HG02973 (cell line): ENCODE results near the gene C15orf40.
"Not testable (repeated sequence)": the region's sequence is repeated elsewhere in the genome, so short reads cannot be mapped to it uniquely, and the experiment has no call there.

ENCODE experiments used
- ATAC-seq: cut with Tn5 transposase; IDR thresholded peaks from one replicate; pipeline ENCODE4 v1.9.1; 2021; ENCODE audit warnings: moderate library complexity; ENCODE audit not compliant: unreplicated experiment

C15orf40 gene

GRCh38 chr15:82952158-82953081 is 59.0 kb downstream of the C15orf40 start, which contains the start of gene HOMER2:
Gene HOMER2, minus strand, starts transcription at chr15:82952720. Its CDS starts 185 bp downstream, at chr15:82952535.
- no peak for ATAC-seq

DNA sequence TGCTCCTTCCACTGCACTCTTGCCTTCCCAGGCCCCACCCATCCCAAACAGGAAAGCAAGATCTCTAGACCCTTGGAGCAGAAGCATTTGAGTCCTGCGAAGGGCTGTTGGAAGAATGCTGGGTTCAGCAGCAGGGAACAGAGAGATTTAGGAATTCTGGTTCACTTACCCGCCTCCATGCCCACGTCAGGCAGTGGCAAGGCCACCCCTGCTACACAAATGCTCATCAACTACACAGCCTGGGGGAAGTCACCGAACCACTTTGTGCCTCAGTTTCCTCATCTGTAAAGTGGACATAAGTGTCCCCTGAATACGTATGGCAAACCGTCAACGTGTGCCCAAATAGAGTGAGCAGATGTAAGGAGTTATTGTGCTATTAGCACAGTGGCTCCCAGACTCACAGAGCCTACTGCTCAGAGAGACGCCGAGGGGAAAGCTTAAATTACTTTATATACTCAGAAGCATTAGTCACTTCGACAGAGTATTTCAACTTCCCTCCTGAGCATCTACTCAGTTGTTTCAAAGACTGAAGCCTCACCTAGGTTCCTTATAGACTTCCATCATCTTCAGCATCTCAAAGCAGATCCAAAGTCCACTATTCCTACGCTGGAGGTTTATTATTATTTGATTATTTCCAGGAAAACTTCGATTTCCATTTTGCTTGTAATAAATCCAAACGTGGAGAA is 59.8 kb downstream of the C15orf40 start:
- no peak for ATAC-seq

- no peak for ATAC-seq
These were observed 60.6 kb downstream of the C15orf40 start for GRCh38 chr15:82950746-82951370.

DNA sequence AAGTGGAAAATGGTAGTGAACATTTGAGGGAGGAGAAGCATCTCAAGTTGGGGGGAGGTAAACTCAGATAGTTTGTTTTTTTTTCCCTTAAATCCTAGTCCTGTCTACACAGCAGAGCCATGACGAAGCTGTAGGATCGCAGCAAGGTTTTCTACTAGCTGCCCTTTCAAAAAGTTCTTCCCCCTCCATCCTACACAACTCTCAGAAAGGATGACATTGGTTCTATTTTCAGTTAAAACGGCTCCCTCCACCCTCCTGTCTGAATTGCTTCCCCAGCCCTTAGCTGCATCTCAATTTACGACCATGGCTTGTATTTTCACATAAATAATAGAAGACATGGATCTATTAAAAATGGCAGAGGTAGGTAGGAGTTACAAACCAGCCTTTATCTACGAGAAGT is 61.1 kb downstream of the C15orf40 start:
- ATAC-seq, result no peak

- ATAC-seq, result no peak
These were observed 65.2 kb downstream of the C15orf40 start for GRCh38 chr15:82946155-82946701.

DNA sequence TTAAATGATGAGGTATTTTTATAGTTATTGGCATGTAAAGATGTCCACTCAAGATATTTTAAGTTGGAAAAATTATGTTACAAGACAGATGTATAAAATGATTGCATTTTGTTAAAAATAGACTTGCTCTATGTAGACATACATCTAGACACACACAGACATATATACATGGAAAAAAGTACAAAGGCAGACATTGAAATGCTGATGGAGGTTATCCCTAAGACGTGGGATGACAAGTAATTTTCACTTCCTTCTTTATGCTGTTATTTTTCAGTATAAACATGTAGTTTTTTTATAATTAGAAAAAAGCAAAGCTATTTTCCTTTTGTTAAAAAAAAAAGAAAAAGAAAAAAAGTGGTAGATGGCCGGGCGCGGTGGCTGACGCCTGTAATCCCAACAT is 66.1 kb downstream of the C15orf40 start:
- no peak for ATAC-seq

DNA sequence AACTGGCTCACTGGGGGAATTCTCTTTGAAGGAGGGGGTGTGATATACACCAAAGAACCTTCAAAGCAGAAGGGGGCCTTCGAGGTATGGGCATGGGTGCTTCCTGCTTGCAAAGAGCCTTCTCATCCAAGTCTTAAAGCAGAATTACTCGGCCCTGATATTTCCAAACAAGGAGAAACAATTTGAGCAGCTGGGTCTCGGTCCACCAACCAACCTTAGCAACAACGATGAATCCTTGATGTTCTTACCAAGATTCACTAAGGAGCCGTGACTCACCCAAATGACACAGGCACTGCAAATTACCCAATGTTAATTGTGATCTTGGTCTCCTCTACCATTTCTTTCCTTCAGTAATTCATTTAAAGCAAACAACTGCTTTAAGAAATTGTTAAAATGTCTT is 66.6 kb downstream of the C15orf40 start:
- ATAC-seq, result no peak

DNA sequence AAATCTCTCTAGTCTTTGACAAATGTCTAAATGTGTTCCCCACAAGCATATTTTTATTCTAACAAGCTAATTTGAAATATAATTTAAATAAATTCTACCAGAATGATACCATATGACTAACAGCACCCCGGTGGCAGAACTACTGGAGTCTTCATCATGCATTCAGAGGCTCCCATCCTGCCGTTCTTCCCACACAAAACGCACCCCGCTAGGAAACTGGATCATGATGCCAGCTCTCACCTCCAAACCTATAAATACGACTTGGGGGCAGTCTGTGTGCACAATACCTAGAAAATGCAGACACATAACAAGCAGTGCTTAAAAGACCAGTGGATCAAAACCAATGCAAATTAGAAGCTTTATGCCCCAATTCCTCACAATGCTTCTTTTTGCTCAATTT is 67.4 kb downstream of the C15orf40 start:
- no peak for ATAC-seq

DNA sequence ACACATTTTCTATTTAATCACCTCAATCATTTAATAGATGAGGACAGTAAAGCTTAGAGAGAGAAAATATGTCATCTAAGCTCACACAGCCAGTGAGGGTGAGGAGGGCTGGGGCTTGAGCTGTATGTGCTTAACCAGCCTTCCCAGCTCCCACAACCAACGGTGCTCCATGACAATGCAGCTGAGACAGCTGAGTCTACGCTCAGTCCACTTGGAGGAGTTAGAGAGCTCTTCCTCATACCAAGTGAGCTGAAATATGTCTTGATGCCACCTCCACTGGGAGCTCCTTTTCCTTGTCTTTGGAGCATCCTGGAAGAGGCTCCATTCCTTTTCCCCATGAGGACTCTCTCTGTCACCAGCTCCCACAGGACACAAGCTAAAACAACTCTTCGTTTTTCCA is 68.3 kb downstream of the C15orf40 start:
- no peak for ATAC-seq

GRCh38 chr15:82942691-82943090 is 68.7 kb downstream of the C15orf40 start:
- ATAC-seq, result no peak

DNA sequence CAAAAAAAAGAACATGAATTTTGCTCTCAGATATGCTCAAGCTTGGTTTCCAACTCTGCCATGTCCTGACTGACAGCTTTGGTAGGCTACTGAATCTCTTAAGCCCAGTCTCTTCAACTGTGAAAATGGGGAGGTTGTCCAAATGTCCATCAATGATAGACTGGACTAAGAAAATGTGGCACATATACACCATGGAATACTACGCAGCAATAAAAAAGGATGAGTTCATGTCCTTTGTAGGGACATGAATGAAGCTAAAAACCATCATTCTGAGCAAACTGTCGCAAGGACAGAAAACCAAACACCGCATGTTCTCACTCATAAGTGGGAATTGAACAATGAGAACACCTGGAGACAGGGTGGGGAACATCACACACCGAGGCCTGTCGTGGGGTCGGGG is 71.8 kb downstream of the C15orf40 start:
- ATAC-seq, result not testable (repeated sequence)
